ENCODE data around the gene ST8SIA6.
A peak's percentile ranks its signal among the peaks of the same experiment; 100 is the strongest.

ST8SIA6 gene

DNA sequence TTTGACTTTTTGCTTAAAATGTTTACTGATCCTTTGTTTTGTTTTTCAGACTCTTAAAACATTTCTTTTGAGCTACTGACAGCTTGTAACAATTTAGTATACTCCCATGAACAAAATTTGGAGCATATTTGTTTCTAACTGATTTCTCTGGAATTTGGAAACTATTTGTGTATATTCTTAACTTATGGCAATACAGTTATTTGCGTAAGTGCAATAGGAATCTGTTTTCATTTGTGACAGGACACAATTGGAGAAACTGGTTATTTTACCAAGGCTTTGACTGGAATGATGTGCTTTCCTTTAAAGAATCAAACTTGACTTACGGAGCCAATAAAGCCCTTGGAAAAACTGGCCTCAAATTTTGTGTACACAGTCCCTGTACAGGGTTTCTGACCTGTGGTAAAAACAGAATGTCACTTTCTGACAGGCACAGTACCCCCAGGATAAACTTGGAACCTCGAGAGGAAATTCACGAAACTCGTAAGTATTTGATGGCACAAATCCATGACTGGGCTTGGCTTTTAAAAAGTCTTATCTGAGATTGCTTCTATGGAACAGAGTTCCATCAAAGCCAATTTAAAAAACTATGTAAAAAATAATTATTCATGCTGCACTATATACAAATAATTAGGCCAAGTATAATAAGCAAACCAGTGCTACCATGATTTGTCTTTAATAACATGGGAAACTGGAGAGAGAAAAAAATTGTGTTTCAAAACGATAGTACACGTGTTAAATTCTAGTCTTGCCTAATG is 70.4 kb downstream of the ST8SIA6 start:
- no peak for DNase-seq

DNA sequence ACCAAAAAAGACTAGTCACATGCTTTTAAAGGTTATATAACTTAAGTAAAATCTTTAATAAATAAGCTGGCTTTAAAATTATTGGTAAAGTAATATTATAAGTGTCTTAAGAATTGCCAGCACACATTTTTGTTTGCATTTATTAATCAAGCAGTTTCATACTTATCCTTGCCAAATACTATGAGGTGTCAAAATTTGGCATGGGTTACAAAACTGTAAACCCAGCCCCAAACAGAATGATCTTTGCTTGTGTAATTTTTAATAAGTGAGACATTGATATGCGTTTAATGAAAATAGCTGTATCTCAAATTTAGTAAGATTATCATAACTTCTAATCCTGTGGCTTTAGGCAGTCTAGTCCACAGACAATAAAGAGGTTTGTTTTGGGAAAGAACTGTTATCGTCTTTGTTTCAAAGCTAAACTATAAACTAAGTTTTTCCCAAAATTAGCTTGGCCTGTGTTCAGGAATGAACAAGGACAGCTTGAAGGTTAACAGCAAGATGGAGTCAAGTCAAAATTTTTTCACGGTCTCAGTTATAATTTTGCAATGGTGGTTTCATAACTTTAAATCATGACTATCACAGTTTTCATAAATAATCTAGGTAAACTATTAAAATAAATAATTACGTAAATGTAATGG is 72.8 kb downstream of the ST8SIA6 start:
- DNase-seq, result no peak

DNA sequence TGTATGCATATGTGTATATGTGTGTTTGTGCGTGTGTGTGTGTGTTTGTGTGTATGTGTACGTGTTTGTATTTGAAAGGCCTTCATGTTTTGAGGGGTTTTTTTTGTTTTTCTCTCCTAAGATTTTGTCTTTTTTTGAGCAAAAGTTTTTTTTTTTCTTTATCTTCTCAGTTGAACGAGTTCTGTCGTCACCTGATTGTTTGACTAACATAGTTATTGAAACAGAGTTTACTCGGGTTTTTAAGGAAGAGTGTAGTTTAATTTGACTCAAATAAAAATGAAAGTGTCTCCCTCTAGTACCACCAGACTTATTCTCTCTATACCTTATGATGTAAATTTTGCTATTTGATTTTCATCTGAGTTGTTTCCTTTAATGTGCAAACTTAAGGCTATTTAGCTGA is 73.5 kb downstream of the ST8SIA6 start:
- no peak for DNase-seq

DNA sequence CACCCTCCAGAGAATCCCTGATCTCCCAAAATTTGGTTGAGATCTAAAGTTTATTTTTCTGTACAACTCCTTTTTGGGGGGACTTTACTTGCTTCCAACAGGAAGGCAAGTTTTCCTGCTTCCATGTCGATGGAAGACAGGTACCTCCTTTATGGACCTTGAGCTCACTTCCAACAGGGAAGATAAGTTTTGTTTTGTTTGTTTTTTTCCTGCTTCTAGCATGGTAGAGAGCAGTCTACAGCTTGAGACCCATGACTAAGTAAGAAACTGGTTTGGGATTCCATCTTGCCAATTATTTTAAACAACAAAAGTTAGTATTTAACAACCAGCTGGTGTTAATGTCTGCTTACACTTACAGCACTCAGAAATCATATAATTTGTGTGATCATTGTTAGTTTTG is 74.4 kb downstream of the ST8SIA6 start:
- DNase-seq, result no peak

DNA sequence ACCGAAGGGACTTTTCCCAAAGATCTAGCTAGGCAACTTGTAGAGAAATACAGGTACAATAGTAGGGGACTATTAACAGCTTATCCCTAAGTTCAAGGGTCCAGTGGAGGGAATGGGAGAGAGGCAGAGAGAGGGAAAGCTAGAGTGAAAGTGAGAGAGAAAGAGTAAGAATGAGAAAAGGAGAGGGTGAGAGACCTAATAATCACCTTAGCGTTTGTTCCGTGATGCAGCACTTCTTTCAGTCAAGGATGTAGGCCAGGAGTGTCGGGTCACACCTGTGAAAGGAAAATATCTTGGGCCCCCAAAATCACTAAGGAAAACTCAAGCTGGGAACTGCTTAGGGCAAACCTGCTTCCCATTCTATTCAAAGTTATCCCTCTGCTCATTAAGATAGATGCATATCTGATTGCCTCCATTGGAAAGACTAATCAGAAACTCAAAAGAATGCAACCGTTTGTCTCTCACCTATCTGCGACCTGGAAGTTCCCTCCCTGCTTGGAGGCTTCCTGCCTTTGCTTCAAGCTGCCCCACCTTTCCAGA is 75.2 kb downstream of the ST8SIA6 start:
- DNase-seq, result no peak

DNA sequence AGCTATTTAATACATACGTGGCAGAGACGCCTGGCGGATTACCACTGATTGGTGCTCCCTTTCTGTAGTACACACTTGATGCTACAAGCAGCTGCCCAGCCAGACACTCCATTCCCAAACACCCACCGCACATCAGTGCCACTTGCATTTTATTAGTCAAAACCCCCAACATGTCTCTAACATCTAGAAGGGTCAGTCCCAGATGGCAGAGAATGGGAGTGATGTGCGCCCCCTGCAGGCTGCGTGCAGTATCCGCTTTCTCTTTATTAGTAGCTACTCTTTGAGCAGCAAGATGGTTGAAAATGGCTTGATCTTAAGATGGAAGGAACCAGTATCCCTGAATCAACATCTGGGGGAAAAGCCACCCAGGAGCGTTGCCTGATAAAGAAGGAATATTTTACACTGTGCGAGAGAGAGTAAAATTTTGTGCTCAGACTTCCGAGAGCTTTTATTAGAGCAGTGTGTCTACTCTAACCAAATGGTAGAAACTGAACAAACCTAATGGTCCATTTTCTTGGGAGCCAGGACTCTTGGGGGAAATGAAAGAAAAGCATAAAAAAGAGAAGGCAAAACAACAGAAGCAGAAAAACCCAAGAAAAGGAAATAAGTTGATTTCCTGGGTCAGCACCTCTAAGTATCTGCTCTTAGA is 78.3 kb downstream of the ST8SIA6 start:
- peak in 1 of 6 experiments; percentile 6 for DNase-seq

DNA sequence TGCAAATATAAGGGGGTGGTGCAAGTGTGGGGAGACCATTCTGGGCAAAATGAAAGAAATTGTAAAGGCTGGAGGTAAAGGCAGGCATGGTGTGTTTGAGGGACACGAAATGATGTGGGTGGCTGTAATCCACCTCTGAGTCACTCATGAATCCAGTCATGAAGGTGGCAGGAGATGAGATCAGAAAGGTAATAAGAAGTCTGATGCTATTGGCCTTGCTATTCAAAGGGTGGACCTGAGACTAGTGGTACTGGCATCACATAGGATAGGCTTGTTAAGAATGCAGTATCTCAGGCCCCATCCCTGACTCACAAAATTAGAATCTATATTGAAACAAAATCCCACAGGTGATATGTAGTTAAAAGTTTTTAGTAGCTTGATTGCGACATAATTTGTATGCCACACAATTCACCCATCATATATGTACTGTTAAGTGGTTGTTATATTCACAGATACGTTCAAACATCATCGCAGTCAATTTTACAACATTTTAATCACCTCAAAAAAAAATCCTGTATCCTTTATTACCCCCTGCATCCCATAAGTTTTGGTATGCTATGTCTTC is 85.6 kb downstream of the ST8SIA6 start:
- DNase-seq, result no peak

DNA sequence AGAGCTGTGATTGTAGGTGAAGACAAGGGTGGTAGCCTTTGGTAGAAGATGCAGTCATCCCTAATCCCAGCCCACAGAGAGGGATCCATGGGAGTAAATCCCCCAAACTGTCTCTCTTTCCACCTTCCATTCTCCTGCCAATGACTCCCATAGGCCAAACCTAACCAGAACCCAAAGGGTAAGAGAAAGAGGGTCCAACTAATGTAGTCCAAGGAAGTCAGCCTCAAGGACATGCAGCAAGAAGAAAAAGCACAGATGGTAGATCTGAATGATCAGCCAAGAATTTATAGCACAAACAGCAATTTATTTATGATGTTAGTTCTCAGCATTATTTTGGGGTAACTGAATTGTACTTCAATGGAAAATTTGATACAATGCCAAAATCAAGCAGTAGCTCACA is 87.7 kb downstream of the ST8SIA6 start:
- DNase-seq, result no peak

DNA sequence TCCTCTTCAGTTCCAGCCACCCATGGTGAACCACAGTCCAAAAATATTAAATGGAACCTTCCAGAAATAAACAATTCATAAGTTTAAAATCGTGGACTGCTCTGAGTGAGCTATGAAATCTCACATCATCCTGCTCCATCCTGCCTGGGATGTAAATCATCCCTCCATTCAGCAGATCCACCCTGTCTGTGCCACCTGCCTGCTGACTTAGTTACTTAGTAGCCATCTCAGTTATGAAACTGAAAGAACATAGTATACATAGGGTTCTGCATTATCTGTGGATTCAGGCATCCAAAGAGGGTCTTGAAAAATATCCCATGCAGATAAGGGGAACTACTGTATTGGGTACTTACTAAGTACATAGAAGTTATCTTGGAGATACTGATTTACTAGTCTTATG is 89.0 kb downstream of the ST8SIA6 start:
- no peak for DNase-seq

DNA sequence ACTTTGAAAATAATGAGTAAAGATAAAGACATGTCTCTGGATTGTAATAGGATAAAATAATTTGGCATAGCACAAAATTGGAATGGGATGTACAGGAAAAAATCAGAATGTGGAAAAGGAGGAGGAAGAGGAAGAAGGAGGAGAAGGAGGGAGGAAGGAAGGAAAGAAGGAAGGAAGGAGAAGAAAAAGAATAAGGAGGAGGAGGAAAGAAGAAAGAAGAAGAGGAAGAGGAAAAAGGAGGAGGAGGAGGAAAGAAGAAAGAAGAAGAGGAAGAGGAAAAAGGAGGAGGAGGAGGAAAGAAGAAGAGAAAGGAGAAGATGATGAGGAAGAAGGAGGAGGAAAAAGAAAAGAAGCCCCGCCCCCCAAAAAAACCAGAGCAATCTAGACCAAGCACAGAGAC is 95.9 kb downstream of the ST8SIA6 start:
- DNase-seq, result no peak

DNA sequence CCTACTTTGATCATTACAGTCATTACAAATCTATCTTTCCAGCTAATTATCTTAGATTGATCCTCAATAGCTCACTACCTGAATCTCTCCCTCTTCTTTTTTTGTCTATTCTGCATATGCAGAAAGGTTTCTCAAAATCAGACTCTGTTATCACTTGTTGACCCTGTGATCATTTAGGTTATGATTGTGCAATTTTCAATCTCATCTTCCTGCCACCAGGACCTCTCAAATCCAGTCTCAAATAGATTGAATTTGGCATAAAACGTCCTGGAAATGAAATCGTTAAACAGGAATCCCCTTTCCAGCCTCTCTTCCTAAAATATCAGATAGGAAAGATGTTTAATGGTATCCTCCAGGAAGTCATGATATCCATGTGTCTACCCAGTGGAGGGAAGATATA is 96.6 kb downstream of the ST8SIA6 start:
- DNase-seq, result no peak

DNA sequence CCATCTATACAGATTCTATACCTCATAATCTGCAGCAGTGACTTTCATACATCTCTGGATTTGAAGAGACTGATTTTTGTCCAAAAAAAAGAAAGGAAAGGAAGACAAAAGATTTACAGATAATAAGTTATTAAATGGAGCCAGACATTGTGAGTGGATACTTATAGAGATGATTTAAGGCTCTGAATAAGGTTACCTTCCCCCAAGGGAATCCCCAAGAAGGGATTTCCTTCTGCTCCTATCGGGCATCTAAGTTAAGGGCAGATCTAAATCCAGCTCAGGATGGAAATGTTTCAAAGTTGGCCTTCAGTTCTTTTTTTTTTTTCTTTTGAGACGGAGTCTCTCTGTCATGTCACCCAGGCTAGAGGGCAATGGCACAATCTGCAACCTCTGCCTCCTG is 97.6 kb downstream of the ST8SIA6 start:
- DNase-seq, result no peak

DNA sequence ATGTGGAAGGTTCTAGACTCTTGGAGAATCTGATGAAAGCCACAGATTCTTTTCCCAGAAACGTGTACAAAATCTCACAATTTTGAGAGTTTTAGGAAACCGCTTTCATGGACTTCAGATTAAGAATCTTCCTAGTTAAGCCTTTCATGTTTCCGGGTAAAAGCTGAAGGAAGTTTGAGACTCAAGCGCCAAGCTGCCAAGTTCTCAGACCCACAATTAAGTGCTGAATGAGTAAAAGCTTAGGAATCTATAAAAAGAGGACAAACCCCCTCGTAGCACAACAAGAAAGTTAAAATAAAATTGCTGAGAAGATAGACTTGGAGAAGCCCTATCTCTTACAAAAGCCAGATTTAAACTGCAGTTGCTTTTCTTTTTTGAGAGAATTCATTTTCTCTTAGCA is 99.6 kb downstream of the ST8SIA6 start:
- DNase-seq, result no peak

DNA sequence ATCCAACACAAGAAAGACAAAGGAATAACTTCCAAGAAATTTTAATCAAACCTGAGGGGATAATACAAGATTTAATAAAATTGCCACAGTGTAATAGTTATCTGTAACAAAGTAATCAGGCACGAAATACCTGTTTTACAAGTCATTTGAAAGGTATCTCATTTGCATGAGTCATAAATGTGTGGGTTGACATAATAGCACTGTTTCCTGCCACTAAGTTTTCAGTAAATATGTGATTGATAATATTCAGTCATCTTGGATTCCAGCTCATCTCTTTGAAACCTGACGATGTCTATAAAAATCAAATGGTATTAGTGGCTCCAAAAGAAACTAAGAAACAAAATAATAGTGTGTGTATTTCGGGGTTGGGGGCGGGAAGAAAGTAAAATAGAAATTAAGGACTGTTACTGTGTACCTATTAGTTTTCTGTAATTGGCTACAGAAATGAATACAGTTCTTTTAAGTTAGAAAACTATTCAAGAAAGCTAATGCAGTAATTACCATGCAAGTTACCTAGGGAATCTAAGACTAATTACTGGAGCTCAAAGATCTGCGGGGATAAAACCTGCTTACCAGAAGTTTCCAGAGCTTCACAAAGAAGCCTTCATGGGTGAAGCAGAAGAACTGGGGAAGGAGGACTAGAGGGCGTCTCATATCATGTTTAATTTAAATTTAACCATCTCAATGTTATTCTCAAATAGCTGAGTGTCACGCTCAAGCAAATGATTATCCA is 100.7 kb downstream of the ST8SIA6 start:
- DNase-seq, result no peak

DNA sequence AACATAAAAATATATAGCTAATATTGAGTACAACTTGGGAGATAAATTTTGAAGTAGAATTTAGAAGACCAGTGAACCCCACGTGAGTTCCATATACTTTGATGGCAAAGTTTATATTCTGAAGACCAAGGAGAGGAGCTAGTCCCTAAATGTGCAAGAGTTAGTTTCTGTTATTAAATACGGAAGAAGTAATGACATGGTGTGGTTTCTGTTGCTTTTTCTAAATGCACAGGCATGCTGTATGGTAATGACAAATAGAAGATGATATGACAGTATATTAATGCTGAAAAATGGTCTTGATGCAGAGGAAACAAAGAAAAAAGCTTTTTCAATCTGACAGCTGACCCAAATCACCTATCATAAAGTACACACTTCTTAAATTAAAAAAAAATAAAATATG is 101.8 kb downstream of the ST8SIA6 start:
- DNase-seq, result no peak

DNA sequence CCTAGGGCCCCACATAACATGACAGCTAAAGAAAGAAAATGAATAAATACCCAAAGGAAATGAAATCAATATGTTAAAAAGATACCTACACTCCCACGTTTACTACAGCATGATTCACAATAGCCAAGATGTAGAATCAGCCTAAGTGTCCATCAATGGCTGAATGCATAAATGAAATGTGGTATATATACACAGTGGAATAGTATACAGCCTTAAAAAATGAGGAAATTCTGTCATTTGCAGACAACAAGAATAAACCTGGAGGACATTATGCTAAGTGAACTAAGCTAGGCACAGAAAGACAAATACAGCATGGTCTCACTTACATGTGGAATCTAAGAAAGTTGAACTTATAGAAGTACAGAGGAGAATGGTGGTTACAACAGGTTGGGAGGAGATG is 102.9 kb downstream of the ST8SIA6 start:
- DNase-seq, result no peak

DNA sequence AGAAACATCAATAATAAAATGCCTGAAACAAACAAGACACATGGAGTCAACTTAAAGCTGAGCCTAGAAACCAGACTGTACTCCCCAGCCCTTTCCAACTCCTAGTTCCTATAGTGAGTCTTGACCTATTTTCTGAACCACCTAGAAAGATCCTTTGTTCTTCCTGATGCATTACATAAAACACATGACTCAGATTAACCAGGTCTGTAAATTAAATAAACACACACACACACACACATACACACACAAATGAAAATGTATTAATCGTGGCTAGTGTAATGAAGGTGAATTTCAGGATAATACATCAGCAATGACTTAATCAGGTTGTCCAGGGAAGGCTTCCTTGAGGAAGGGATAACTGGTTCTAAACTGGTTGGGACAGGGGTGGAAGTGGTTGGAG is 104.7 kb downstream of the ST8SIA6 start:
- no peak for DNase-seq

DNA sequence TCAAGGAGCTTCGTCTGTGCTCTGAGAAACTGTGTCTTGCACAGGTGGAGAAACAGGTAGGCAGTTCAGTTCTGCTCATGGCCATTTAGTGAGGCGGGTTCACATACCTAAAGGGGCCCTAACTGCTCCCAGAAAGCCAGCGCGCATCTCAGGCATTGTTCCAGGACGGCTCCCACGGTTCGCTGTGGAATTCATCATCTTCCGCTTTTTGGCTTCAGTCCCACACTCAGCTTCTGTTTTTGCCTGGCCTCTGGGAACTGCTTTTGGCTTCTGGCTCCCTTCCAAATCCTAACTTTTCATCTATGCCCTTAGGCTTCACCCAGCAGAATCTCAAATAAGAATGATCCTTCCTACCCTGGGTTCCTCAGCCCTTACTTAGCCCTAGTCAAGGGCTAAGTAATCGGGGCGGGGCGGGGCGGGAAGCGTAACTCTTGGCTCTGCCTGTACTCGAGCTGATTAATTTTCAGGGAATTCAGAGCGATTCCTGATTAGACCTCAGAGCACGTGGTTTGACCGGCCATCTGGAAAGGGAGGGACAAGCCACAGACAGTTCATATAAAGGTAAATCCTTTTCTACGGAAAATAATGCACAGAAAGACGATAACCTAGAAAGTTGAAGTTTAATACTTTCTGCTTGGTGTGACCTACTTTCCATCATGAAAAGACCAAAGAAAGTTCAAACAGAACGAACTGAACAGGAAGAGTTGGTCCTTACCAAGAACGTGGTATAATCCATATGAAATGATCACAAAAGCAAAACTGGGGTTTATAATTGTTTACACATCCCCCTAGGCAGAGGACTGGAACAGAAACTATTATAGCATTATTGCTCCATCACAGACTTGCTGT is 105.7 kb downstream of the ST8SIA6 start:
- DNase-seq, result no peak

DNA sequence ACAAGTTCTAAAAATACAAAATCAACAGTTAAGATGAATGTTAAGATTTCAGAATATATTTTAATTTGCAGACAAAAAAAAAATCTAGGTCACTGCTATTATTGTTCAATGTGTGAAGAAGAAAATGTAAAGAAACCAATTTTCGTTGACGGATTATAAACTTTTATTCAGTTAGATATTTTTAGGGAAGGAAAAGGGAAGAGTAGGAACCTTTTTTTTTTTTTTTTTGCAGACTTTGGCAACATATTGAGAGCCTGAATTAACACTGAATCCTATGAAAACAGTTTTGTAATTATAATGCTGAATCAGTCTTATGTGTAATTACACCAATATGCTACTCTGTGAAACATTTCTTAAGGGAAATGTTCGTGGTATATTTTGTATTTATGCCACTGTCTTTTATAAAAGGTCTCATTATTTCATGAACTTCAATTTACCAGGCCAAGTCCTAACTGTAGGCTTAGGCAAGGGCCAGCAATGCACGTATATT is 106.3 kb downstream of the ST8SIA6 start:
- DNase-seq, result no peak

DNA sequence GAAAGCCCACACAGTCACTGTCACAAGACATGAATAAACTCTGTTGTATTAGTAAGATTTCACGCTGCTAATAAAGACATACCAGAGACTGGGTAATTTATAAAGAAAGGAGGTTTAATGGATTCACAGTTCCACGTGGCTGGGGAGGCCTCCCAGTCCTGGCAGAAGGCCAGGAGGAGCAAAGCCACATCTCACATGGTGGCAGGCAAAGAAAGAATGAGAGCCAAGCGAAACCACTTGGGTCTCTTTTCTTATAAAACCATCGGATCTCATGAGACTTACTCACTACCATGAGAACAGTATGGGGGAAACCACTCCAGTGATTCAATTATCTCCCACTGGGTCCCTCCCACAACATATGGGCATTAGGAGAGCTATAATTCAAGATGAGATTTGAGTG is 110.2 kb downstream of the ST8SIA6 start:
- DNase-seq, result no peak

DNA sequence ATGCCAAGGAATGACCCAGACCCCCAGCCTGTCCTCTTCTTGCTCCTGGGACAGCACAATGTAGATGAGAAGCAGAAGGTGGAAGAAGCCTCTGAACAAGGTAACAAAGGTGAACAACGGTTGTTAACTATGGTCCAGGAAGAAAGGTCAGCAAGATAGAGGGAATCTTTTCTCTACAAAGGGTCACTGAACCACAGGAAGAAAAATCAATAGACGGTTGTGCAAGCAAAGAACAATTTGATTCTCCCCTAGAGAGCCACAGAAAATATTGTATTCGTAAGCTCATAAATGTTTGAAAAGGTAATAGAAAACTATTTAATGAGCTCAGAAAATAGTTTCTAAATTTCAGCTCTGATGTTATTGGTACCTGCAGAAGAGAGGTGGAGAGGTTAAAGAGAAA is 111.3 kb downstream of the ST8SIA6 start:
- no peak for DNase-seq

All from stimulated activated naive CD4-positive, alpha-beta T cell (primary cell).